BLaER1 treated with 17β-estradiol and CSF1 and Interleukin-3, amounts not matched to agents 10 nM and 100 nM (cell line): ENCODE measurements around the gene NOD2.
A peak's percentile ranks its signal among the peaks of the same experiment; 100 is the strongest.

ENCODE experiments used
- H3K27ac ChIP-seq, 11 experiments: shearing (Covaris generic); formaldehyde crosslinking; 2 replicates each; pipeline ENCODE4 v1.8.1; 2022
- H3K27me3 ChIP-seq, 11 experiments: shearing (Covaris generic); formaldehyde crosslinking; 2 replicates each; pipeline ENCODE4 v1.8.1; 2022
- H3K36me3 ChIP-seq, 11 experiments: shearing (Covaris generic); formaldehyde crosslinking; 2 replicates each; pipeline ENCODE4 v1.8.1; 2022
- H3K4me1 ChIP-seq, 10 experiments: shearing (Covaris generic); formaldehyde crosslinking; 2 replicates each; pipeline ENCODE4 v1.8.1; 2022
- H3K4me2 ChIP-seq, 11 experiments: shearing (Covaris generic); formaldehyde crosslinking; 2 replicates each; pipeline ENCODE4 v1.8.1; 2022
- H3K4me3 ChIP-seq, 10 experiments: shearing (Covaris generic); formaldehyde crosslinking; 2 replicates each; pipeline ENCODE4 v1.8.1; 2022
- H3K9ac ChIP-seq, 11 experiments: shearing (Covaris generic); formaldehyde crosslinking; 2 replicates each; pipeline ENCODE4 v1.8.1; 2022
- H3K9me3 ChIP-seq, 11 experiments: shearing (Covaris generic); formaldehyde crosslinking; replicated peaks in 1 of 11; 2 replicates each; pipeline ENCODE4 v1.8.1; 2022
- H4K20me1 ChIP-seq, 11 experiments: shearing (Covaris generic); formaldehyde crosslinking; 2 replicates each; pipeline ENCODE4 v1.8.1; 2022
- Cebpa-rat ChIP-seq, 11 experiments: shearing (Covaris generic); IDR thresholded peaks; 2 replicates each; pipeline ENCODE4 v1.8.1; 2022

Gene NOD2

DNA sequence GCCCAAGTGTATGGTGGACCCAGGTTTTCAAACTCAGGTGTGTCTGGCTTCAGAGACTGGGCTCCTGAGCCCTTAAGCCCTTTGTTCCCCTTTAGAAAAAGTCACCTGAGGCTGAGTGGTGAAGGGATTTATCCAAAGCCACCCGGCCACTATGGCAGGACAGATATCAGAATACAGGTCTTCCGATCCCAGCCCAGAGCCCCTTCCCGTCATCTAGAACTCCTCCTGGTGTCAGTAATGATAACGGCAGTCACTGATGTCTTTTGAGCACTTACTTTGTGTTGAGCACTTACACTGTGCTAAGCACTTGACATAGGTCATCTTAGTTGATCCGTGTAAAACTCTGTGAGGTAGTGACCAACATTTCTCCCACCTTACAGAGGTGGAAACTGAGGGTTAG, 16.6 kb downstream of the NOD2 start:
- Histone ChIP-seq H3K4me1 (peaks cover 20 to 94% (median 69%) of the 10 kb centered on the region in 10 experiments), H3K27me3 (no peaks in the 10 kb centered on the region), H3K4me3 (no peak overlapping the region), H3K9me3 (peaks cover 6 to 15% (median 13%) of the 10 kb centered on the region in 11 experiments; a peak in 21 of 22 replicates), H3K4me2 (peak overlapping the region in 9 of 11 experiments; percentile 56 to 95 (median 84); a peak in 19 of 22 replicates), H4K20me1 (0 out of 22 replicates have a peak, but pooled peaks cover 0 to 5% (median 0%) of the 10 kb centered on the region in 11 experiments), H3K36me3 (peaks cover 0 to 67% (median 0%) of the 10 kb centered on the region in 11 experiments; a peak in 9 of 22 replicates), H3K27ac (peak overlapping the region in 9 of 11 experiments; percentile 41 to 83 (median 77); a peak in 17 of 22 replicates), H3K9ac (peak overlapping the region in 5 of 11 experiments; percentile 13 to 62 (median 29); a peak in 7 of 22 replicates)
- TF ChIP-seq Cebpa-rat (IDR thresholded peaks at IDR 0.05): no peak

DNA sequence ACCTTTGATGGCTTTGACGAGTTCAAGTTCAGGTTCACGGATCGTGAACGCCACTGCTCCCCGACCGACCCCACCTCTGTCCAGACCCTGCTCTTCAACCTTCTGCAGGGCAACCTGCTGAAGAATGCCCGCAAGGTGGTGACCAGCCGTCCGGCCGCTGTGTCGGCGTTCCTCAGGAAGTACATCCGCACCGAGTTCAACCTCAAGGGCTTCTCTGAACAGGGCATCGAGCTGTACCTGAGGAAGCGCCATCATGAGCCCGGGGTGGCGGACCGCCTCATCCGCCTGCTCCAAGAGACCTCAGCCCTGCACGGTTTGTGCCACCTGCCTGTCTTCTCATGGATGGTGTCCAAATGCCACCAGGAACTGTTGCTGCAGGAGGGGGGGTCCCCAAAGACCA, 17.6 kb downstream of the NOD2 start:
- H3K27me3 ChIP-seq: no peaks in the 10 kb centered on the region
- peaks cover 0 to 4% (median 3%) of the 10 kb centered on the region in 11 experiments; a peak in 9 of 22 replicates for H3K9me3 ChIP-seq
- H3K9ac ChIP-seq: no peak overlapping the region
- peaks cover 0 to 57% (median 0%) of the 10 kb centered on the region in 11 experiments; a peak in 8 of 22 replicates for H3K36me3 ChIP-seq
- H3K27ac ChIP-seq: peak overlapping the region in 4 of 11 experiments; percentile 18 to 78 (median 72); a peak in 5 of 22 replicates
- H3K4me2 ChIP-seq: peak overlapping the region in 4 of 11 experiments; percentile 84 to 95 (median 91); a peak in 7 of 22 replicates
- peaks cover 20 to 92% (median 71%) of the 10 kb centered on the region in 10 experiments for H3K4me1 ChIP-seq
- 0 out of 22 replicates have a peak, but pooled peaks cover 0 to 10% (median 0%) of the 10 kb centered on the region in 11 experiments for H4K20me1 ChIP-seq
- no peak for TF ChIP-seq Cebpa-rat (IDR thresholded peaks at IDR 0.05)
- no peak overlapping the region for H3K4me3 ChIP-seq

DNA sequence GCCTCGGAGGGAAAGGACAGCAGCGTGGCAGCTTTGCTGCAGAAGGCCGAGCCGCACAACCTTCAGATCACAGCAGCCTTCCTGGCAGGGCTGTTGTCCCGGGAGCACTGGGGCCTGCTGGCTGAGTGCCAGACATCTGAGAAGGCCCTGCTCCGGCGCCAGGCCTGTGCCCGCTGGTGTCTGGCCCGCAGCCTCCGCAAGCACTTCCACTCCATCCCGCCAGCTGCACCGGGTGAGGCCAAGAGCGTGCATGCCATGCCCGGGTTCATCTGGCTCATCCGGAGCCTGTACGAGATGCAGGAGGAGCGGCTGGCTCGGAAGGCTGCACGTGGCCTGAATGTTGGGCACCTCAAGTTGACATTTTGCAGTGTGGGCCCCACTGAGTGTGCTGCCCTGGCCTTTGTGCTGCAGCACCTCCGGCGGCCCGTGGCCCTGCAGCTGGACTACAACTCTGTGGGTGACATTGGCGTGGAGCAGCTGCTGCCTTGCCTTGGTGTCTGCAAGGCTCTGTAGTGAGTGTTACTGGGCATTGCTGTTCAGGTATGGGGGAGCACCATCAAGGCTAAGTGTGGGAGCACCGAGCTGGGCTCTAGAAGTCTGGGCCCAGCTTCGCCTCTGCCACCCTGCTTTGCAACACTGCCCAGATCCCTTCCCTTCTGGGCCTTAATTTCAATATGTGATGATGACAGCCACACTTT, 18.6 kb downstream of the NOD2 start:
- H4K20me1 ChIP-seq: peaks cover 0 to 12% (median 0%) of the 10 kb centered on the region in 11 experiments; a peak in 1 of 22 replicates
- peaks cover 20 to 92% (median 75%) of the 10 kb centered on the region in 10 experiments for H3K4me1 ChIP-seq
- H3K9ac ChIP-seq: no peak overlapping the region
- no peak overlapping the region for H3K4me3 ChIP-seq
- H3K4me2 ChIP-seq: peak overlapping the region in 8 of 11 experiments; percentile 38 to 95 (median 66); a peak in 15 of 22 replicates
- TF ChIP-seq Cebpa-rat (IDR thresholded peaks at IDR 0.05): no peak
- H3K36me3 ChIP-seq: peaks cover 0 to 57% (median 0%) of the 10 kb centered on the region in 11 experiments; a peak in 8 of 22 replicates
- H3K9me3 ChIP-seq: no peaks in the 10 kb centered on the region
- H3K27me3 ChIP-seq: no peaks in the 10 kb centered on the region
- H3K27ac ChIP-seq: peak overlapping the region in 6 of 11 experiments; percentile 12 to 66 (median 33); a peak in 6 of 22 replicates

DNA sequence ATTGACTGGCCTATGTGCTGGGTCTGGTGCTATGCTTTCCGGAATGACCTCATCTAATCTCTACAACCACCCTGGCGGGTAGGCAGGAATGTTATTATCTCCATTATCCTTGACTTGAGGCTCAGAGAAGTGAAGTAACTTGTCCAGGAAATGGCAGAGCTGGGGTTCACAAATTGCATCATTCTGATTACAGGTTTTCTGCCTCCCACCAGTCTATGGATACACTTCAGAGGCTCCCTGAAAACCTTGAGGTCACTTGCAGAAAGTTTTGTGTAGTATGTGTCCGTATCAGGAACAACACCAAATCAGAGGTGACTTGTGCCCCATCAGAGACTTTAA, 19.1 kb downstream of the NOD2 start:
- no peaks in the 10 kb centered on the region for H3K27me3 ChIP-seq
- peaks cover 0 to 60% (median 0%) of the 10 kb centered on the region in 11 experiments; a peak in 8 of 22 replicates for H3K36me3 ChIP-seq
- peak overlapping the region; percentile 33 to 95 (median 54); a peak in 20 of 22 replicates for H3K4me2 ChIP-seq
- peaks cover 0 to 12% (median 0%) of the 10 kb centered on the region in 11 experiments; a peak in 1 of 22 replicates for H4K20me1 ChIP-seq
- H3K4me1 ChIP-seq: peaks cover 20 to 92% (median 77%) of the 10 kb centered on the region in 10 experiments
- H3K27ac ChIP-seq: peak overlapping the region in 7 of 11 experiments; percentile 12 to 66 (median 33); a peak in 7 of 22 replicates
- H3K9ac ChIP-seq: no peak overlapping the region
- no peaks in the 10 kb centered on the region for H3K9me3 ChIP-seq
- H3K4me3 ChIP-seq: no peak overlapping the region
- TF ChIP-seq Cebpa-rat (IDR thresholded peaks at IDR 0.05): 0 out of 22 replicates have a peak, but pooled peaks of 1 of the 11 experiments have one; percentile 7

DNA sequence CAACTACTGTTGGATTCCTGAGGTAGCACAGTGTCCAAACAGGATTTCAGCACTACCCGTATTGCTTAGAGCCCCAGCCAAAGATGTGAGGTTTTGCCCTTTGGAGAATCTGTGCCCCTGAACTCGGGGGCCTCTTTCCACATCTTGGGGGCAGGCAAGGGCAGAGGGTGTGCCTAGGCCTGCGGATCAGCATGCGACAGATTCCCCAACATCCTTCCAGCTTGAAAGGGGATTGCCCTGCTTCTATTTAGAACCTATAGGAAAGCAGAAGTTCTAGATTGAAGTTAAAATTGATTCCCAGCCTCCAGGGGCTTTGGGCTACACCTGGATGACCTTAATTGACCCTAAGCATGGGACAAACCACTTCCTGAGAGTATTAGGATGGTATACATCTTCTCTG, 19.6 kb downstream of the NOD2 start:
- Histone ChIP-seq H3K4me2 (peak overlapping the region; percentile 33 to 95 (median 54)), H3K27me3 (no peaks in the 10 kb centered on the region), H3K4me1 (peaks cover 20 to 90% (median 73%) of the 10 kb centered on the region in 10 experiments), H3K36me3 (peaks cover 0 to 59% (median 0%) of the 10 kb centered on the region in 11 experiments; a peak in 8 of 22 replicates), H4K20me1 (peaks cover 0 to 13% (median 0%) of the 10 kb centered on the region in 11 experiments; a peak in 1 of 22 replicates), H3K9me3 (no peaks in the 10 kb centered on the region), H3K4me3 (no peak overlapping the region), H3K9ac (no peak overlapping the region), H3K27ac (peak overlapping the region in 6 of 11 experiments; percentile 5 to 66 (median 34); a peak in 8 of 22 replicates)
- no peak for TF ChIP-seq Cebpa-rat (IDR thresholded peaks at IDR 0.05)

DNA sequence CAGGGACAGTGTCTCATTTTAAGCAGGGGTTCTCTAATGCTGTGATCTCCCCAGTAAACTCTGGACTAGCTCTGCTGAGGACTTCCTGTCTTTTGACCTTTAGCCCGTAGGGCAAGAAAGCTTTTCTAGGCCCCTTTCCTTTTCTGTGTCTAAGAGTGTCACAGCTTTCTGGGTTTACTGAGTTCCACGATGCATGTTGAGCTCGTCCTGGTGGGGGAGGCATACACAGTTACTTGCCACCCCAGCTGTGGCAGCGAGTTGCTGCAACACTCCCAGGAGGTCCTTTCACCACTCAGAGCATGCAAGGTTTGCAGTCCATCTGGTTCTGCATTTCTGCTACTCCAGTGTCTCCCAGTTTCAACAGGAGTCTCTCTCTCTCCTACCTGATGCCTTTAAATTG, 23.7 kb downstream of the NOD2 start:
- Histone ChIP-seq H3K9me3 (peaks cover 0 to 1% (median 0%) of the 10 kb centered on the region in 11 experiments; a peak in 1 of 22 replicates), H3K4me3 (no peak overlapping the region), H3K9ac (no peak overlapping the region), H3K36me3 (peaks cover 0 to 56% (median 0%) of the 10 kb centered on the region in 11 experiments; a peak in 8 of 22 replicates), H3K27me3 (no peaks in the 10 kb centered on the region), H3K27ac (no peak overlapping the region), H4K20me1 (peaks cover 0 to 13% (median 0%) of the 10 kb centered on the region in 11 experiments; a peak in 1 of 22 replicates), H3K4me1 (peaks cover 20 to 73% (median 56%) of the 10 kb centered on the region in 10 experiments), H3K4me2 (peak overlapping the region in 3 of 11 experiments; percentile 12 to 22 (median 18); a peak in 2 of 22 replicates)
- TF ChIP-seq Cebpa-rat (IDR thresholded peaks at IDR 0.05): no peak

DNA sequence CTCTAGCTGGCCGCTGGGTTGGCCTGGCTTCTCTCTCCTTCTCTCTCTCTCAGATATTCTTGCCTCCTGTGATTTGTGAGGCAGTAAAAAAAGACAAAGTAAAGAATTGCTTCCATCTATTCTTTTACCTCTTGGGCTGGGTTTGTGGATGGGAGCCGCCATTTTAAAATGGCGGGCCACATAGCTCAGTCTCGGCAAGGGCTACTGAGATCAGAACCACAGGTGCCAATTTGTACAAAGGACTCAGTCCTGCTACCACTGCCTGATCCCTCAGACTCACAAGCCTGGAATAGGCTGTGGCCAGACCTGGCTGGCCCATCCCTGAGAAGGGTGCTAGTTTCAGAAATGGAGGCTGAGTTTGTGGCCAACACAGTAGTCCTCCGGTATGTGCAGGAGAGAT, 24.1 kb downstream of the NOD2 start:
- peaks cover 20 to 69% (median 52%) of the 10 kb centered on the region in 10 experiments for H3K4me1 ChIP-seq
- no peak overlapping the region for H3K4me3 ChIP-seq
- H3K4me2 ChIP-seq: peak overlapping the region in 2 of 11 experiments; percentile 18 to 22; a peak in 3 of 22 replicates
- no peak overlapping the region for H3K9ac ChIP-seq
- H3K27ac ChIP-seq: no peak overlapping the region
- no peak for TF ChIP-seq Cebpa-rat (IDR thresholded peaks at IDR 0.05)
- peaks cover 0 to 13% (median 0%) of the 10 kb centered on the region in 11 experiments; a peak in 1 of 22 replicates for H4K20me1 ChIP-seq
- peaks cover 0 to 56% (median 0%) of the 10 kb centered on the region in 11 experiments; a peak in 7 of 22 replicates for H3K36me3 ChIP-seq
- no peaks in the 10 kb centered on the region for H3K27me3 ChIP-seq
- H3K9me3 ChIP-seq: peaks cover 0 to 5% (median 0%) of the 10 kb centered on the region in 11 experiments; a peak in 2 of 22 replicates

DNA sequence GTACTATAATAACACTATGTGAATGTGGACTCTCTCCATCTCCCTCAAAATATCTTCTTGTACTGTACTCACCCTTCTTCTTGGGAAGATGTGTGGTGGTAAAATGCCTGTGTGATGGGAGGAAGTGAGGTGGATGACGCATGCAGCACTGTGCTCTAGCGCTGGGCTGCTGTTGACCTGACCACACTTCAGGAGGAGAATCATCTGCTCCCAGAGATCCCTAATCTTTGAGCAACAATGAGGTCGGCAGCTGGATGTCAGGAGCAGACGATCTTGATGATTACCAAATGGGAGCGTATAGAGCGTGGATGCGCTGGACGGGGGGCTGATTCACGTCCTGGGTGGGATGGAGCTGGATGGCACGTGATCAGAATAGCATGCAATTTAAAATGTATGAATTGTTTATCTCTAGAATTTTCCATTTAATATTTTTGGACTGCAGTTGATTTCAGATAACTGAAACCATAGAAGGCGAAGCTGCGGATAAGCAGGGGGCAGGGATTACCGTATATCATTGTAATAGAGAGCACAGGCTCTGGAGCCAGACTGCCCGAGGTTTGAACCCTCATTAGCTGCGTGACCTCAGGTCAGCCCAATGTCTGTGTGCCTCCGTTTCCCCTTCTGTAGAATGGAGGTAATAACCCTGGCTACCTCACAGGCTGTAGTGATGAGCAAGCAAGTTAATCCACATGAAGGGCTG, 24.8 kb downstream of the NOD2 start:
- no peak for TF ChIP-seq Cebpa-rat (IDR thresholded peaks at IDR 0.05)

More for the DNA sequence above, 24.8 kb downstream of the NOD2 start:
- peaks cover 13 to 62% (median 45%) of the 10 kb centered on the region in 10 experiments for H3K4me1 ChIP-seq
- H4K20me1 ChIP-seq: peaks cover 0 to 12% (median 0%) of the 10 kb centered on the region in 11 experiments; a peak in 1 of 22 replicates
- no peaks in the 10 kb centered on the region for H3K27me3 ChIP-seq
- H3K4me3 ChIP-seq: no peak overlapping the region
- H3K4me2 ChIP-seq: peak overlapping the region in 3 of 11 experiments; percentile 41 to 51 (median 49); a peak in 7 of 22 replicates
- peaks cover 0 to 12% (median 0%) of the 10 kb centered on the region in 11 experiments; a peak in 3 of 22 replicates for H3K9me3 ChIP-seq
- H3K9ac ChIP-seq: no peak overlapping the region
- no peak overlapping the region; a peak in 1 of 22 replicates for H3K27ac ChIP-seq
- H3K36me3 ChIP-seq: peaks cover 0 to 61% (median 0%) of the 10 kb centered on the region in 11 experiments; a peak in 7 of 22 replicates
